HuH-7.5 (cell line): ENCODE results near the gene SLC25A27.

Experiments
- DNase-seq: peaks from one replicate; pipeline ENCODE4 v3.0.0; 2011; ENCODE audit warnings: low spot score

The SLC25A27 gene

GRCh38 chr6:46651006-46651405, 1.8 kb upstream of the SLC25A27 start:
- no peak for DNase-seq

- DNase-seq: no peak
These were observed 959 bp upstream of the SLC25A27 start for GRCh38 chr6:46651816-46652215.

- no peak for DNase-seq
These were observed 558 bp upstream of the SLC25A27 start for GRCh38 chr6:46652232-46652602.

- DNase-seq: no peak
These were observed 842 bp downstream of the SLC25A27 start for GRCh38 chr6:46653439-46654195.

GRCh38 chr6:46655803-46656202, 3.0 kb downstream of the SLC25A27 start:
- DNase-seq: no peak

GRCh38 chr6:46657642-46658041, 4.9 kb downstream of the SLC25A27 start:
- DNase-seq: no peak

- no peak for DNase-seq
These were observed 8.7 kb downstream of the SLC25A27 start for GRCh38 chr6:46661483-46661882.

DNA sequence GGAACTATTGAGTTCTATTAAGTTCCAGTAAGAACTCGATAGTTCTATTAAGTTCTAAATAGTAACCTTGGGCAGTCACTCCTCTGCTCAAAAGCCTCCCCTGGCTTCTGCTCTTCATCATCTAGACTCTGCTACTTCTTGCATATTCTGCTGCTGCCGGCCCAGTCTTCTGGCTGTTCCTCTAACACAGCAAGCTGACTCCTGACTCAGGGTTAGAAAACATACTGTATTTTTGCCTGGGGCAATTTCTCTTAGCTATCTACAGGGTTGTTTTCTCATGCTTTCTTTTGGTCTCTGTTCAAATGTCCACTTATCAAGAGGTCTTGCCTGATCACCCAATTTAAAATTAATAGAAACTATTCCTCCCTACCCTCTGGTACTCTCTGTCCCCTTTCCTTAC, 14.6 kb downstream of the SLC25A27 start:
- no peak for DNase-seq

GRCh38 chr6:46674410-46674809, 21.6 kb downstream of the SLC25A27 start:
- DNase-seq: no peak

- no peak for DNase-seq
These were observed 24.0 kb downstream of the SLC25A27 start for GRCh38 chr6:46676604-46677313.

DNA sequence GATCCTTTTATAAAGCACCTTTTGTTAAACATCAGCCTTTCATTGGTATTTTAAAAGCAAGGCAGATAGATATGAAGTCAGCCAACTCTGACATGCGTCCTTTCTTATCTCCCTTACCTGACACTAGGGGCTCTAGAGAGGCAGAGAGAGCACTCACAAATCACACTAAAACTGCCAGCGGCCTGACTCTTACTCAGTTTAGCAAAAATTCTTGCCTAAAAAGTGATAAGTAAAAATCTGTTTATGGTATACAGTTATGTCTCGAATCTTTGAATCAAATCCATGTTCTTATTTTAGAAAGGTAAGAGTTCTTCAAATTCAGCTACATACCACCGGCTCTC, 24.5 kb downstream of the SLC25A27 start:
- no peak for DNase-seq

GRCh38 chr6:46684771-46685170, 32.0 kb downstream of the SLC25A27 start:
- DNase-seq: no peak

DNA sequence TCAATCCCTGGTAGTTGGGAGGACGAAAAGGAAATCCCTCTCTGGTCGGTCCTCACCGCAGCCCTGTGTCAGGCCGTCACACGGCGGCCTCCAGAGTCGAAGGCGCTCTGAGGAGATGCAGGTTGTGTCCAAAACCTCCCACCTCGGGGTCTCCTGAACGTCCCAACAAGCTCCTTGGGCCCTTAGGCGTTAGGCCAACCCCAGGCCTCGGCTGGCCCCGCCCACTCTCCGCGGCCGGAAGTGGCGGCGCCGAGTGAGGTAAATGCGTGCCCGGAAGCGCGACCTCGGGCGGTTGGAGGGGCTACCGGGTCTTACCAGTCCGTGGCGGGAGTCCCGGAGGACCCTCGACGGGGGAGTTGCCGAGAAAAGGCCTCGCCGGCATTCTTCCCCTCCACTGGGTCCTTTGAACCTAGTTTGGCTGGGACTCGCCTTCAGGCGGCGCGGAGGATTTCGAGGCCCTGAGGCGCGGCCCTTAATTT, 34.9 kb downstream of the SLC25A27 start, which contains the start of gene TDRD6:
Gene TDRD6, plus strand, starts transcription at position 267 of the 479 bp plus-strand sequence. CDS start 244 bp downstream, outside the sequence.
- no peak for DNase-seq

DNA sequence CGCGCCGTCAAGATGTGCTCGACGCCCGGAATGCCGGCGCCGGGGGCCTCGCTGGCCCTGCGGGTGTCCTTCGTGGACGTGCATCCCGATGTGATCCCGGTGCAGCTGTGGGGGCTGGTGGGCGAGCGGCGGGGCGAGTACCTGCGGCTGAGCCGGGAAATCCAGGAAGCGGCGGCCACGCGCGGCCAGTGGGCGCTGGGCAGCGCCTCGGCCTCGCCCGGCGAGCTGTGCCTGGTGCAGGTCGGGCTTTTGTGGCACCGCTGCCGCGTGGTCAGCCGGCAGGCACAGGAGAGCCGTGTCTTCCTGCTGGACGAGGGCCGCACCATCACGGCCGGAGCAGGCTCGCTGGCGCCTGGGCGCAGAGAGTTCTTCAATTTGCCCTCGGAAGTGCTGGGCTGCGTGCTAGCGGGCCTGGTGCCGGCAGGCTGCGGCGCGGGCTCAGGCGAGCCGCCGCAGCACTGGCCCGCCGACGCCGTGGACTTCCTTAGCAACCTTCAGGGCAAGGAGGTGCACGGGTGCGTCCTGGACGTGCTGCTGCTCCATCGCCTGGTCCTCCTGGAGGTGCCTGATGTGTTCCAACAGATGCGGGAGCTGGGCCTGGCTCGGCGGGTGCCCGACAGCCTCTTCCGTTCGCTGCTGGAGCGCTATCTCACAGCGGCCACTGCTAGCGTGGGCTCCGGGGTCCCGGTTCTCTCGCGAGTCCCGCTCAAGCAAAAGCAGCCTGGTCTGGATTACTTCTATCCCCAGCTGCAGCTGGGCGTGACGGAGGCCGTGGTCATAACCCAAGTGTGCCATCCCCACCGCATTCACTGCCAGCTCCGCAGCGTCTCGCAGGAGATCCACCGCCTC, 35.6 kb downstream of the SLC25A27 start:
- DNase-seq: no peak

GRCh38 chr6:46688966-46689335, 36.2 kb downstream of the SLC25A27 start:
- no peak for DNase-seq

GRCh38 chr6:46689657-46690056, 36.9 kb downstream of the SLC25A27 start:
- DNase-seq: no peak

DNA sequence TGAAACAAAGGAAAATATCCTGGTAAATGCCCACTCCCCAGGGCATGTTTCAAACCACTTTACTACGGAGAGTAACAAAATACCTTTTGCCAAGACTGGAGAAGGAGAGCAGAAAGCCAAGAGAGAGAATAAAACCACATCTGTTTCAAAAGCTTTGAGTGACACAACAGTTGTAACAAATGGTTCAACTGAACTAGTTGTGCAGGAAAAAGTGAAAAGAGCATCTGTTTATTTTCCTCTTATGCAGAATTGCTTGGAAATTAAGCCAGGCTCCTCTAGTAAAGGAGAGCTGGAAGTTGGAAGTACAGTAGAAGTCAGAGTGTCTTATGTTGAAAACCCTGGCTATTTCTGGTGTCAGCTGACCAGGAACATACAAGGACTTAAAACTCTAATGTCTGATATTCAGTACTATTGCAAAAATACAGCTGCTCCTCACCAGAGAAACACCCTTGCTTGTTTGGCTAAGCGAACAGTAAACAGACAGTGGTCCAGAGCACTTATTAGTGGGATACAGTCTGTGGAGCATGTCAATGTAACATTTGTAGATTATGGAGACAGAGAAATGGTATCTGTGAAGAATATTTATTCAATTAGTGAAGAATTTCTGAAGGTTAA, 37.5 kb downstream of the SLC25A27 start:
- DNase-seq: no peak

DNA sequence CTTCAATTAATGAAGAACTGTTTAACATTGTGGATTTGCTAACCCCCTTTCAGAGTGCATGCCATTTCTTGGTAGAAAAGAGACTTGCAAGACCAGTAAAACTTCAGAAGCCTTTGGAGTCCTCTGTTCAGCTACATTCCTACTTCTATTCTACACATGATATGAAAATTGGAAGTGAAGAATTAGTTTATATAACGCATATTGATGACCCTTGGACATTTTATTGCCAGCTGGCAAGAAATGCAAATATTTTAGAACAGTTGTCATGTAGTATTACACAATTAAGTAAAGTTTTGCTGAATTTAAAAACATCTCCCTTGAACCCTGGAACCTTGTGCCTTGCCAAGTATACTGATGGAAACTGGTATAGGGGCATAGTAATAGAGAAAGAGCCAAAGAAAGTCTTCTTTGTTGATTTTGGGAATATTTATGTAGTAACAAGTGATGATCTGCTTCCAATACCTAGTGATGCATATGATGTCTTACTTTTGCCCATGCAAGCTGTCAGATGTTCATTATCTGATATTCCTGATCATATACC, 38.2 kb downstream of the SLC25A27 start:
- no peak for DNase-seq

- no peak for DNase-seq
These were observed 47.2 kb downstream of the SLC25A27 start for GRCh38 chr6:46699970-46700369.

DNA sequence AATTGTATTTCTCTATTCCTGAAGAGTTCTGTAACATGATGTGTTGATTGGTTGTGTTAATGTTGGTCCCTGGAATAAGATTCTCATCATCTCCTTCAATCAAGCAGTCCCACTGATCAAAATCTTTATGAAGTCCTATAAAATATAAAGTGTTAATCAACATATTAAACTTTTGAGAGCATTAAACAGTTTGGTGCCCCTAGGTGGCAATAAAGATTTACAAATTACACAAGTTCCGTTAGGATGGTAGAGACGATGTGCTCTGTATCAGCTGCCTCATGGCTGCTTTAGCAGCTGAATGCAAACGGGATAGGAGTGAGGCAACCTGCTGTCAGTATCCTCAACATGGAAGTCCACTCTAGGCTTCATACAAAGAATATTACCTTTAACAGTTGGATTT, 51.8 kb downstream of the SLC25A27 start:
- no peak for DNase-seq

DNA sequence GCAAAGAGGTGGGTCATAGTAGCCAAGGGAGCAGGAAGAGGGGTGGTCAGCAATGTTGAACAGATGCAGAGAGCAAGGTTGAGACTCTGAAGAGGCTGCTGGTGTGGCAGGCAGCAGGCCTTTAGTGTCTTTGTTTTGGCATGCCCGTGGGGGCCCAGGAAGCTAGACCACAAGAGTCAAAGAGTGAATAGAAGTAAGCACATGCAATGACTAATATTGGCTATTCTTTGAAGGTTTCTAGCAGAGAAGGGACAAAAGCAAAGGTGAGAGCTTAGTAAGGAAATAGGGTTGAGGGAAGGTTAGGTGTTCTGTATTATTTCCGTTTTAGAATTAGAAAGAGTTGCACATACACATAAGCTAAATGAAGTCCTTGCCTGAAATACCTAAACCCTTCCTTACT, 53.7 kb downstream of the SLC25A27 start:
- DNase-seq: no peak

- DNase-seq: no peak
These were observed 58.7 kb downstream of the SLC25A27 start for GRCh38 chr6:46711491-46711890.
